ENCODE data around the gene DGLUCY.
"Not testable (repeated sequence)": the region's sequence is repeated elsewhere in the genome, so short reads cannot be mapped to it uniquely, and the experiment has no call there.

The DGLUCY gene

DNA sequence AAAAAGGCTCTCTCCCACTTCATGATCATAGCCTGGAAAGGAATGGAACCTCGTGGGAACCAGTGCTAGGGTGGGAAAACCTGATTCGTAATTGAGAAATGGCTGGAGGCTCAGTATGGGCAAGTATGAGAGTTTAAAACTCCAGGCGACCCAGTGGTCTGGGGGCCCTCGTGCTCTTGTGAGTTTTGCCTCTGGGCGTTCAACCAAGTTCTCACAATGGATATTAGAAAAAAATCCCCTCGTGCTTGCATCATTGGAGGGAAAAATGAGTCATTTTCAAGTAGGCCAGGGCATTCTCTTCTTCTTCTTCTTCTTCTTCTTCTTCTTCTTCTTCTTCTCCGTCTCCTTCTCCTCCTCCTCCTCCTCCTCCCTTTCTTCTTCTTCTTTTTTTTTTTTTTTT, 91.6 kb downstream of the DGLUCY start:
- no peak for DNase-seq (ENCODE audit: low read depth in 3 of 3)

DNA sequence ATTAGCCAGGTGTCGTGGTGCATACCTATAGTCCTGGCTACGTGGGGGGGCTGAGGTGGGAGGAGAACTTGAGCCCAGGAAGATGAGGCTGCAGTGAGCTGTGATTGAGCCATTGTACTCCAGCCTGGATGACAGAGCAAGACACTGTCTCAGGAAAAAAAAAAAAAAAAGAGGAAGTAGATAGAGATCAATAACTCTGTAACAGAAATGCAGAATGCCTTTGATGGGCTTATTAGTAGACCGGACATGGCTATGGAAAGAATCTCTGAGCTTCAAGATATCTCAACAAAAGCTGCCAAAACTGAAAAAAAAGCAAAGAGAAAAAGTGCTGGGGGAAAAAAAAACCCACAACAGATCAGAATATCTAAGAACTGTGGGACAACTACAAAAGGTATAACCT, 93.1 kb downstream of the DGLUCY start:
- no peak for DNase-seq (ENCODE audit: low read depth in 3 of 3)

GRCh38 chr14:91211017-91211416, 97.1 kb downstream of the DGLUCY start:
- DNase-seq (ENCODE audit: low read depth in 3 of 3) = no peak

- DNase-seq (ENCODE audit: low read depth in 3 of 3) = no peak
Observed at GRCh38 chr14:91214306-91214705, 100.4 kb downstream of the DGLUCY start.

DNA sequence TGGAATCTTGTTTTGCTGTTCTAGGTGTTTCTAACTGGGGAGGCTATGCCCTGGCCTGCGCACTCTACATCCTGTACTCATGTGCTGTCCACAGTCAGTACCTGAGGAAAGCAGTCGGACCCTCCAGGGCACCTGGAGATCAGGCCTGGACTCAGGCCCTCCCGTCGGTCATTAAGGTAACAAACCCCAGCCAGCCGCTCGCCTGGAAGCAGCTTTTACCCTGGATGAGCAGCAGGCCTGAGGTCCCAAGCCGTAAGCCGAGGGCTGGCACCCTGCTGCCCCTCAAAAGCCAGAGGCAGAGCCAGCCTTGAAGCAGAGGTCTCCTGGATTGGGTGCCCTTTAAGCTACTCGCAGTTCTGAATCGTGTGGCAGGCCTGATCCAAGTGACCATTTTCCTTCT, 101.5 kb downstream of the DGLUCY start:
- no peak for DNase-seq (ENCODE audit: low read depth in 3 of 3)

GRCh38 chr14:91216731-91217226, 102.9 kb downstream of the DGLUCY start:
- no peak for DNase-seq (ENCODE audit: low read depth in 3 of 3)

DNA sequence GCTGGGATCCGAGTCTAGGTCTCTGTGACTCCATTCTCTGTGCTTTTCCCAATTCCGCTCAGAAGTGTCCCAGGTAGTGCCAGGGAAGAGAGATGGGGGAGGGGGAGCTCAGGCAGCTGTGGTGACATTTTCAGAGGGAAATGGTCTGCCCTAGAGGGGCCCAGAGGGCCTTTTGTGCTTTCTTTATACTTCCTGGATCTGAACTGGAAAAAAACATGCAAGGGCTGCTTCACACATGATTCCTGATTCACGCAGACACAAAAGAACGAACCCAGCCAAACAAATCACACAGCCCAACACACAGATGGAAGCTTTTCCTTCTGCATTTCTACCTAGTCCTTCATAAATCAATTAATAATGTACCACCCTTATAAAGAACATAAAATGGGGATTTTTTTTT, 104.1 kb downstream of the DGLUCY start:
- no peak for DNase-seq (ENCODE audit: low read depth in 3 of 3)

DNA sequence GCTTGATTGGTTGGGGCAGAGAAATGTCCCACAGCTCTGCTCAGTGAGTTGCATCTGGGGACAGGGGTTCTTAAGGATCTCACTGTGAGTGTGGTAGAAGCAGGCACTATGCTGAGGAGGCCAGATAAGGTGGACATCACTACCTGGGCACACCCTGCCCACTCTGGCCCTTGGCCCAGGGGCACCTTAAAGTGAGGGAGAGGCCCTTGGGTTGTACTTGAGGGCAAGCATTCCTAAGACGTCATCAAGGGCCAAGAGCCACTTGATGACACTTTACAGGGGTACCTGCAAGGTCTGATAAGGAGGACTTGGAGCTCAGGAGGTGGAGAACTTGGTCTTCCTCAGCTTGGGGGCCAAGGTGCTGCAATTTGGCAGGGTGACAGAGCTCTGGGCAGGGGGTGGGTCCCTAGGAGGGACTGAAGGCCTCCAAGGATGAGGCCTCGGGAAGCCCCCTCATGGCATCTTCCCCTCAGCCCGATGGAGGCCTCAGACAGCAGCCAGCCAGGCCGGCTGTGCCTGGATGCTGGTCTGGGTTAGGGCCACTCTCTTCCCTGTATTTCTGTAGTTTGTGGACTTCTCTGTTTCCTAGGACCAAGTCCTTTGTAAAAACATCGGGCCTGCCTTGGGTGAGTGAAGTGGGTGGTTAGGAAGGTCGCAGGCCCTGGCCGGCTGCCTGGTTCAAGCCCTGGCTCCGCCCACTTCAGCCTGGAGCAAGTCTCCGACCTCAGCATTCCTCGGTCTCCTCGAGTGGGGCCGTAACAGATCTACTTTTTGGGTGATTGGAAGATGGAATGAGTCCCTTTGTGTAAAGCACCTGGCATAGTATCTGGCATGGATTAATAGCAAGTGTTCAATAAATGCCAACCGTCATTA, 105.9 kb downstream of the DGLUCY start:
- no peak for DNase-seq (ENCODE audit: low read depth in 3 of 3)

DNA sequence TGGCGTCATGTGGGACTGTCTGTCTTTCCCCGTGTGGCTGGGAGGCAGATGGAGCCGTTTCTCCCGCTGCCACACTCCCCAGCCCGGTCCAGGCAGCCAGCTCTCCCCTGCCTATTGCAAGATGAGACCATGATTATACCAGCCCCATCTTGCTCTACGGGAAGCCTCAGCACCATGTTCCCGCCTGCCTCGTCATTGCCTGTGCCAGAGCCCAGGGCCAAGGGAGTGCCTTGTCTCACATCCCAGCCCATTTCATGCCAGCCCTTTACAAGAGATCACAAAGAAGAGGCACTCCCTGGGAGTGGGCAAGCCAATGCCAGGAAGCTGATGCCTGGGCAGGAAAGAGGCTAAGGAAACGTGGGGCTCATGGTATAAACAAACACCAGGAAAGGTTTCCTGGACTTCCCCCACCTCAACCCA, 106.7 kb downstream of the DGLUCY start:
- no peak for DNase-seq (ENCODE audit: low read depth in 3 of 3)

DNA sequence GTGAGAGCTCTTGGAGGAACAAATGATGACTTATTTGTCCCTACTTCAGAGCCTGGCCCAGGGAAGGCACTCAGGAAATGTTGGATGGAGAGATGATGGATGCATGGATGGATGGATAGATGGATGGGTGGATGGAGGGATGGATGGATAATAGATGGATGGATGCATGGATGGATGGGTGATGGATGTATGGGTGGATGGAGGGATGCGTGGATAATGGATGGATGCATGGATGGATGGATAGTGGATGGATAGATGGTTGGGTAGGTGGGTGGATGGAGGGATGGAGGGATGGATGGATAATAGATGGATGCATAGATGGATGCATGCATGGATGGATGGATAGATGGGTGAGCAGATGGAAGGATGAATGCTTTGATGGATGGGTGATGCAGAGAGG, 107.4 kb downstream of the DGLUCY start:
- DNase-seq (ENCODE audit: low read depth in 3 of 3) = no peak

DNA sequence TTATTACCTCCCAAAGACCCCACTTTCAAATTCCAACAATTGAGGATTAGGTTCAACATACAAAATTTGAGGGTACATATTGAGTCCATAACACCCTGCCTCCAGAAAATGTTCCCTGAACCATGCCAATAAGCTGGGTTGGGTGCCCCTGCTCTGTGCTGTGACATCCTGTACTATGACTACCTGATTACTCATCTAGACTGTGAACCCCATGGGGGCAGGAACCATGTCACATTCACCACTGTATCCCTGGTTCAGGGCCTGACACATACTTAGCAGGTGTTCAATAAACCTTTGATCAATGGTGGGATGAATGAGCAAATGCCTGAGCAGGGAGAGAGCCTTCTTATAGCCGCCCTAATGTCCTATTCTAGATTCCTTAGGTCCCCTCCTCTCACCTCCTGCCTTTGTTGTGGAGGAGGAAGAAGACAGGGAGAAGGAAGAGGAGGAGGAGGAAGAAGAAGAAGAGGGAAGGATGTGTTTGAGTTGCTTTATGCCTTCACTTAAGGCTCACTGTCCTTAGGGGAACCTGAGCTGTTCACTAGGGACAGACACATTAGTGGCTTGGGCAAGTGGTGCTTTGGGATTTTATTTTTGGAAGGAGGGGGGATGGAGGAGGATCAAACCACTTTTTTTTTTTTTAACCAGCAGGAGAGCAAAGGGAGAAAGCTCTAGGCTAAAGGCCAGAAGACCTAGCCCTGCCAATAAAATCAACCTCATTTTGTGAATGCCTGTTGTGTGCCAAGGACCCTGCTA, 109.3 kb downstream of the DGLUCY start:
- DNase-seq (ENCODE audit: low read depth in 3 of 3) = no peak

DNA sequence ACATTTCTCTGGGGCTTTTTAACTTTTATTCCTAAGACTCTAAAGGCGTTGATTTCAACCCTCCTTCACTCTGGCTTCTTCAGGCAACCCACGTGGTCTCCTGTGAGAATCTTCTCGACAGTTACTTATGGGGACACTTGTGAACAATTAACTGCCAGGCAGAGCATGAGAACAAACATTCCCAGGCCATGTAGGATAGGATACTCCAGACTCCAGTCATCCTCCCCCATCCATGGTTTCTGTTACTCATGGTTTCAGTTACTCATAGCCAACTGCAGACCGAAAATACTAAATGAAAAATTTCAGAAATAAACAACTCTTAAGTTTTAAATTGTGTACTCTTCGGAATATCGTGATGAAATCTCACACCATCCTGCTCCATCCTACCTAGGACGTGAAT, 111.2 kb downstream of the DGLUCY start:
- no peak for DNase-seq (ENCODE audit: low read depth in 3 of 3)

GRCh38 chr14:91226360-91226759, 112.5 kb downstream of the DGLUCY start:
- not testable (repeated sequence) for DNase-seq (ENCODE audit: low read depth in 3 of 3)

DNA sequence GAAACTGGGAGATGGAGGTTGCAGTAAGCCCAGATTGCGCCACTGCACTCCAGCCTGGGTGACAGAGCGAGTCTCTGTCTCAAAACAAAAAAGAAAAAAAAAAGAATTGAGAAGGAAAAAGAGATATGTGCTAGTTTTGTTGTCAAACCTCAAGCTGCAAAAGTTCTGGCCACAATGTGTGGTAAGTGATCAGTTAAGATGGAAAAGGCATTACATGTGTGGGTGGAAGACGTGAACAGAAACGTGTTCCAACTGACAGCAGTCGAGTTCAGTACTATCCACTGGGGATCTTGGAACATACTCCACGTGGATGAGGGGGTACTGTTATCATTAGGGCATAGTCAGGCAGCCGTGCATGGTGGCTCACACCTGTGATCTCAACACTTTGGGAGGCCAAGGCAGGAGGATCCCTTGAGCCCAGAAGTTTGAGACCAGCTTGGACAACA, 113.3 kb downstream of the DGLUCY start:
- DNase-seq (ENCODE audit: low read depth in 3 of 3) = no peak

DNA sequence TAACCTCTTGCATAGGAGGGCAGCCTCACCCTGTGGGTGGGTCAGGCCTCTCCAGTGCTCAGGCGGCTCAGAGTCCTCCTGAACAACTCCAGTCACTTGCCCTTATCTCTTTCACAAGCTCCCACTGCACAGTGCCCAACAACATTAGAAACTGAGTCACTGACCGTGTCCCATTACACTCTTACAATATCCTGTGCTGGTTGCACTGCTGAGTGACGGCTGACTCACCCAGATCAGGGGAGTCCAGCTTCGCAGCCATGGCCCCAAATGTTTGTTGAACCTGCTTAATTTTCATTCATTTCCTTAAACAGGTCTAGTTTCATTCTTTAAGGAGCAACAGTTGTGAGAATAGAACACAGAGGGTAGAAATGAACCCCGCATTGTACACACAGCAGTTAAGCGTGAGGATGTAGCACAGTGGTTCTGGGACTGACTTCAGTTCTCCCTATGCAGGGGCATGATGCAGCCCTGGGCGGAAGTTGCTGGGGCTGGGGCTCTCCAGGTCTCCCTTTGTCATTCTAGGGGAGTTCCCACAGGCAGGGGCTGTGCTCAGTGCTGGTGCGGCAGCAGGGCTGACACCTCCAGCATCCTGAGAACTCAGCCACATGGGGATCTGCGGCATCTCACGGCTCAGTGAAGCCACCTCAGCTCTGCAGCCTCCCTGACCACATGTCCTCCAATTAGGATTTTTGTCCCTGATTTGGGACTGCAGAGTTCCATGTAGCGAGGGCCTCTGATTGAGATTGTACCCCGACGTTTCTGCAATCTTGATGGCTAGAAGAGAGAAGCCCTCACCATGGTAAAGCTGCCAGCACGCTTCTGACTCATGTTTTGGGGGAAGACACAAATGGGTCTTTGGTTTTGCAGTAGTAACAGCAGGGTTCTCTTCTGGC, 114.5 kb downstream of the DGLUCY start:
- DNase-seq (ENCODE audit: low read depth in 3 of 3) = peak; percentile 76 to 88 (median 79)

GRCh38 chr14:91229005-91229382, 115.1 kb downstream of the DGLUCY start:
- no peak for DNase-seq (ENCODE audit: low read depth in 3 of 3)

GRCh38 chr14:91229743-91230200, 115.9 kb downstream of the DGLUCY start:
- DNase-seq (ENCODE audit: low read depth in 3 of 3) = no peak

- no peak for DNase-seq (ENCODE audit: low read depth in 3 of 3)
Observed at GRCh38 chr14:91230397-91231035, 116.6 kb downstream of the DGLUCY start.

GRCh38 chr14:91231446-91231845, 117.6 kb downstream of the DGLUCY start:
- DNase-seq (ENCODE audit: low read depth in 3 of 3) = no peak

DNA sequence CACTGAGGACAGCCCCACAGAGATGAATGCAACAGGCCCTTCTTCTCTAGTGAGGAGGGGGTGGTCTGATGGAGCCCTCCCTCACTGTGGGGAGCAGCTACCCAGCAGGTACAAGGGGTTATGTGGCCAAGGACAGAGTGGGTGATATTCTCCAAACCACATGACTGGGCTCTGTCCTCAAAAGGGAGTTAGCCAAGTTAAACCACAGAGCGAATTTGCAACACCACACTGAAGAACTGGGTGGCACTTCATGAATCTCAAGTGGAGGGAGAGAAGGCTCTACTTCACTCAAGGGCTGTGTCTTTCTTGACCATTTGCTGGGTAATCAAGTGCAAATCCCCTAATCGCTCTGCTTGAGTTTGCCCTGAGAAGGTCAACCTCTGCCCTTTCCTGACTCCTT, 118.2 kb downstream of the DGLUCY start:
- DNase-seq (ENCODE audit: low read depth in 3 of 3) = no peak

- DNase-seq (ENCODE audit: low read depth in 3 of 3) = no peak
Observed at GRCh38 chr14:91232603-91233002, 118.7 kb downstream of the DGLUCY start.

Measured in stimulated activated CD4-positive, alpha-beta T cell treated with anti-CD3 and anti-CD28 coated beads, TNF-alpha, amount 100 ng/mL, for 24 hours (primary cell).